HG03039 (cell line): ENCODE data around the gene EYA2.
"Not testable (repeated sequence)": the region's sequence is repeated elsewhere in the genome, so short reads cannot be mapped to it uniquely, and the experiment has no call there.

Source experiments
- ATAC-seq: cut with Tn5 transposase; IDR thresholded peaks from one replicate; pipeline ENCODE4 v1.9.1; 2021; ENCODE audit warnings: mild to moderate bottlenecking, moderate library complexity; ENCODE audit not compliant: unreplicated experiment

EYA2 gene

GRCh38 chr20:47164140-47164539 is 269.5 kb downstream of the EYA2 start:
- no peak for ATAC-seq

- no peak for ATAC-seq
These were observed 270.8 kb downstream of the EYA2 start for GRCh38 chr20:47165376-47165865.

- no peak for ATAC-seq
These were observed 273.2 kb downstream of the EYA2 start for GRCh38 chr20:47167846-47168245.

- ATAC-seq, result no peak
These were observed 277.9 kb downstream of the EYA2 start for GRCh38 chr20:47172579-47172978.

GRCh38 chr20:47173596-47174216 is 279.1 kb downstream of the EYA2 start:
- ATAC-seq, result no peak

- ATAC-seq, result no peak
These were observed 280.0 kb downstream of the EYA2 start for GRCh38 chr20:47174456-47175243.

- ATAC-seq, result no peak
These were observed 280.9 kb downstream of the EYA2 start for GRCh38 chr20:47175493-47175892.

GRCh38 chr20:47176217-47176616 is 281.6 kb downstream of the EYA2 start:
- not testable (repeated sequence) for ATAC-seq

- ATAC-seq, result no peak
These were observed 283.6 kb downstream of the EYA2 start for GRCh38 chr20:47178277-47178676.

- no peak for ATAC-seq
These were observed 284.2 kb downstream of the EYA2 start for GRCh38 chr20:47178851-47179250.

GRCh38 chr20:47179267-47179666 is 284.6 kb downstream of the EYA2 start:
- no peak for ATAC-seq

GRCh38 chr20:47181056-47181862 is 286.6 kb downstream of the EYA2 start:
- no peak for ATAC-seq

- ATAC-seq, result no peak
These were observed 288.7 kb downstream of the EYA2 start for GRCh38 chr20:47183367-47183766.

- no peak for ATAC-seq
These were observed 293.0 kb downstream of the EYA2 start for GRCh38 chr20:47187450-47188195.

GRCh38 chr20:47188540-47188939 is 293.9 kb downstream of the EYA2 start:
- no peak for ATAC-seq

- ATAC-seq, result no peak
These were observed 294.4 kb downstream of the EYA2 start for GRCh38 chr20:47189060-47189459.

GRCh38 chr20:47191074-47191673 is 296.5 kb downstream of the EYA2 start:
- no peak for ATAC-seq

GRCh38 chr20:47191956-47192355 is 297.3 kb downstream of the EYA2 start:
- ATAC-seq, result no peak

GRCh38 chr20:47195573-47195972 is 300.9 kb downstream of the EYA2 start:
- no peak for ATAC-seq
